ENCODE results near the gene OR5H14.
"Not testable (repeated sequence)": the region's sequence is repeated elsewhere in the genome, so short reads cannot be mapped to it uniquely, and the experiment has no call there.

The OR5H14 gene

DNA sequence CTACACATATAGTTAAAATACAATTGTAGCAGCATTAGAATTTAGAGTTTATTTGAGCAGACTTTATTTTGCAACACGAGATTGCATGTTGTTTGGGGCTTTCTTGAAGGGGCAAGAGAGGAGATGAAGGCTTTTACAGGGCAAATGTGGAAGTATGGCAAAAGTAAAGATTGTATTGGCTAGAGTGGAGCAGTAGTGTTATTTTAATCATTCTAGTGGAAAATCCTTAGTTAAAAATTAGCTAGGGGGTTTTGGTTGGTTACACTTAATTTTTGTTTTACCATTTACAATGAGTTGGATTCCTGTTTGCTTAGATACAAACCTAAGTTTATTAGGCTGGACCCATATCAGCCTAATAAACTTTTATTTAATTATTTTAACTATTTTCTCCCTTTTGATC is 23.8 kb downstream of the OR5H14 start:
- H3K4me1 Mint-ChIP-seq (ENCODE audit: low read depth), result no peaks in the 10 kb centered on the region
- H3K9me3 Mint-ChIP-seq, result no peaks in the 10 kb centered on the region
- no peak overlapping the region for H3K4me3 Mint-ChIP-seq
- H3K36me3 Mint-ChIP-seq (ENCODE audit: low read depth), result no peaks in the 10 kb centered on the region
- H3K27ac Mint-ChIP-seq, result peak overlapping the region; percentile 18
- H3K27me3 Mint-ChIP-seq, result peaks cover 10% of the 10 kb centered on the region

GRCh38 chr3:98172621-98173020 is 25.3 kb downstream of the OR5H14 start:
- H3K36me3 Mint-ChIP-seq (ENCODE audit: low read depth), result no peaks in the 10 kb centered on the region

GRCh38 chr3:98180319-98180890 is 33.1 kb downstream of the OR5H14 start:
- Mint-ChIP-seq H3K4me1 (ENCODE audit: low read depth) (no peaks in the 10 kb centered on the region), H3K27me3 (no peaks in the 10 kb centered on the region), H3K4me3 (no peak overlapping the region), H3K36me3 (ENCODE audit: low read depth) (no peaks in the 10 kb centered on the region), H3K9me3 (no peaks in the 10 kb centered on the region), H3K27ac (no peak overlapping the region)

More at GRCh38 chr3:98172621-98173020, 25.3 kb downstream of the OR5H14 start:
- Mint-ChIP-seq H3K9me3 (no peaks in the 10 kb centered on the region), H3K27ac (no peak overlapping the region), H3K4me3 (no peak overlapping the region), H3K4me1 (ENCODE audit: low read depth) (no peaks in the 10 kb centered on the region), H3K27me3 (peaks cover 10% of the 10 kb centered on the region)

GRCh38 chr3:98182196-98182595 is 34.9 kb downstream of the OR5H14 start:
- Mint-ChIP-seq H3K27ac (no peak overlapping the region), H3K36me3 (ENCODE audit: low read depth) (no peaks in the 10 kb centered on the region), H3K27me3 (no peaks in the 10 kb centered on the region), H3K9me3 (no peaks in the 10 kb centered on the region), H3K4me1 (ENCODE audit: low read depth) (no peaks in the 10 kb centered on the region), H3K4me3 (no peak overlapping the region)

GRCh38 chr3:98185180-98185579 is 37.9 kb downstream of the OR5H14 start:
- no peaks in the 10 kb centered on the region for H3K4me1 Mint-ChIP-seq (ENCODE audit: low read depth)
- no peaks in the 10 kb centered on the region for H3K36me3 Mint-ChIP-seq (ENCODE audit: low read depth)
- no peaks in the 10 kb centered on the region for H3K9me3 Mint-ChIP-seq
- no peaks in the 10 kb centered on the region for H3K27me3 Mint-ChIP-seq
- no peak overlapping the region for H3K4me3 Mint-ChIP-seq
- no peak overlapping the region for H3K27ac Mint-ChIP-seq

GRCh38 chr3:98188545-98188944 is 41.3 kb downstream of the OR5H14 start:
- Mint-ChIP-seq H3K27ac (no peak overlapping the region), H3K4me1 (ENCODE audit: low read depth) (no peaks in the 10 kb centered on the region), H3K9me3 (no peaks in the 10 kb centered on the region), H3K27me3 (no peaks in the 10 kb centered on the region), H3K36me3 (ENCODE audit: low read depth) (no peaks in the 10 kb centered on the region), H3K4me3 (no peak overlapping the region)

GRCh38 chr3:98190911-98191310 is 43.6 kb downstream of the OR5H14 start:
- H3K9me3 Mint-ChIP-seq; H3K27me3 Mint-ChIP-seq; H3K4me1 Mint-ChIP-seq (ENCODE audit: low read depth); H3K36me3 Mint-ChIP-seq (ENCODE audit: low read depth); H3K27ac Mint-ChIP-seq; H3K4me3 Mint-ChIP-seq: not testable (repeated sequence)

GRCh38 chr3:98196293-98196692 is 49.0 kb downstream of the OR5H14 start:
- H3K9me3 Mint-ChIP-seq; H3K4me1 Mint-ChIP-seq (ENCODE audit: low read depth); H3K4me3 Mint-ChIP-seq; H3K27me3 Mint-ChIP-seq; H3K36me3 Mint-ChIP-seq (ENCODE audit: low read depth); H3K27ac Mint-ChIP-seq: not testable (repeated sequence)

- H3K4me3 Mint-ChIP-seq, result no peak overlapping the region
- H3K27ac Mint-ChIP-seq, result no peak overlapping the region
- no peaks in the 10 kb centered on the region for H3K4me1 Mint-ChIP-seq (ENCODE audit: low read depth)
- H3K36me3 Mint-ChIP-seq (ENCODE audit: low read depth), result no peaks in the 10 kb centered on the region
- no peaks in the 10 kb centered on the region for H3K9me3 Mint-ChIP-seq
- peaks cover 4% of the 10 kb centered on the region for H3K27me3 Mint-ChIP-seq
These were observed 51.7 kb downstream of the OR5H14 start for GRCh38 chr3:98199020-98199419.

Data from stimulated activated naive CD8-positive, alpha-beta T cell treated with anti-CD3 and anti-CD28 coated beads, Interleukin-15, Interleukin-2, amounts not matched to agents 100 ng/mL and 50 ng/mL, for 24 hours (primary cell).